ENCODE data around the gene BNIP3.
A peak's percentile ranks its signal among the peaks of the same experiment; 100 is the strongest.

Gene BNIP3

DNA sequence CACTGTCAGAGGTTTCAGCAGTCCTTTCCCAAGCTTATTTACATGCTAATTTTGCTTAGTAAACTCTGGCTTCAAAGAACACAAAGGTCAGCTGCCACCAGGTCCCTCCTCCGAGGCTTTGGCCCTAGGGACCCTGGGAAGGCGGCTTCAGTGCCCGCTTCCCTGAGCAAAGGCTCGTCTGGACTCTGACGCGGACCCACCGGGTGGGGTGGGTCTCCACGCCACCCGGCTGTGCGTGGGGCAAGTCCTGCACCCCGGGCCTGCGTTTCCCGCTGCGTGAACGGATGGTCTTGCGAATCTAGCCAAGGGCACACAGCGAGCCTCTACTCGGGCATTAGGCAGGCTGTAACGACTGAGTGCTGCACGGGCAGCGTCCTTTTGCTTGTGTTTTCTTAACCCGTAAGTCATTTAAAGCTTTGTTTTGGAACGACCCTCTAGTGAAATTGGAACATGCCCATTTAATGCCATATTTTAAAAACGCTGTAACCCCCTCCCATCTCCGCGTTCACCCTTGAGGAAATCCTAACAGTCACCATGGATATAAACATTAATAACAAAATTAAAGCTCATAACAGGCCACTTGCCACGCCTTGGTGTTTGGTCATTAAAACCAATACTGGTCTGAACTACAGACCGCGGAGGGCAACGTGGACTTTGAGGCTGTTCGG is 828 bp downstream of the BNIP3 start:
- Mint-ChIP-seq H3K27me3 (no peaks in the 10 kb centered on the region), H3K36me3 (ENCODE audit: insufficient read depth) (peaks cover 7% of the 10 kb centered on the region), H3K9me3 (no peaks in the 10 kb centered on the region), H3K4me1 (peaks cover 44% of the 10 kb centered on the region), H3K4me3 (peak overlapping the region; percentile 82), H3K27ac (ENCODE audit: low read depth) (no peak overlapping the region)
- DNase-seq (ENCODE audit: low spot score in 2 of 2) (no peak), ATAC-seq (replicated peaks; ENCODE audit: extremely low read depth, poor library complexity, severe bottlenecking) (no peak)

- DNase-seq (ENCODE audit: low spot score in 2 of 2) (no peak), ATAC-seq (replicated peaks; ENCODE audit: extremely low read depth, poor library complexity, severe bottlenecking) (no peak)
- Mint-ChIP-seq H3K36me3 (ENCODE audit: insufficient read depth) (peaks cover 7% of the 10 kb centered on the region), H3K4me1 (peaks cover 50% of the 10 kb centered on the region), H3K27ac (ENCODE audit: low read depth) (no peak overlapping the region), H3K9me3 (no peaks in the 10 kb centered on the region), H3K27me3 (no peaks in the 10 kb centered on the region), H3K4me3 (peak overlapping the region; percentile 47)
These were observed 1.4 kb downstream of the BNIP3 start for GRCh38 chr10:131980321-131980720.

GRCh38 chr10:131979821-131980270 is 1.9 kb downstream of the BNIP3 start:
- Mint-ChIP-seq H3K4me3 (peak overlapping the region; percentile 47), H3K27ac (ENCODE audit: low read depth) (no peak overlapping the region), H3K9me3 (no peaks in the 10 kb centered on the region), H3K4me1 (peaks cover 54% of the 10 kb centered on the region), H3K27me3 (no peaks in the 10 kb centered on the region), H3K36me3 (ENCODE audit: insufficient read depth) (peaks cover 7% of the 10 kb centered on the region)
- DNase-seq (ENCODE audit: low spot score in 2 of 2) = no peak
- no peak for ATAC-seq (replicated peaks; ENCODE audit: extremely low read depth, poor library complexity, severe bottlenecking)

DNA sequence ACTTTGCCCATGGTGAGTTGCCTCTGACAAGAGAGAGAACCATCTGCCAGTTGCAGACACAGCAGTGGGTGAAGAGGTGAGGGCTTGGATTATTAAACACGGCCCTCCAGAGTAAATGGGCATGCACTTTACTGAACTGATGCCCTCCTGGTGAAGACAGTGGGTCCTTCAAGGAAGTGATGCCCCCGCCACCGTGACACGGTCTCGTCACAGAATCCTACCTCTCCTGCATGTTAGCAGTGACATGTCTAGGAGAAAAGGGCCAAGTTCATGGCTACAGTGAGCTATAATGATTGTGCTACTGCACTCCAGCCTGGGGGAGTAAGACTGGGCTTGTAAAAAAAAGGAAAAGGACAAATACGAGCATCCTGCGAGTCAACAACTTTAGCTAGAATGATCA is 2.4 kb downstream of the BNIP3 start:
- Mint-ChIP-seq H3K4me3 (peak overlapping the region; percentile 47), H3K36me3 (ENCODE audit: insufficient read depth) (peaks cover 7% of the 10 kb centered on the region), H3K27ac (ENCODE audit: low read depth) (no peak overlapping the region), H3K9me3 (no peaks in the 10 kb centered on the region), H3K4me1 (peaks cover 58% of the 10 kb centered on the region), H3K27me3 (no peaks in the 10 kb centered on the region)
- no peak for DNase-seq (ENCODE audit: low spot score in 2 of 2)
- no peak for ATAC-seq (replicated peaks; ENCODE audit: extremely low read depth, poor library complexity, severe bottlenecking)

DNA sequence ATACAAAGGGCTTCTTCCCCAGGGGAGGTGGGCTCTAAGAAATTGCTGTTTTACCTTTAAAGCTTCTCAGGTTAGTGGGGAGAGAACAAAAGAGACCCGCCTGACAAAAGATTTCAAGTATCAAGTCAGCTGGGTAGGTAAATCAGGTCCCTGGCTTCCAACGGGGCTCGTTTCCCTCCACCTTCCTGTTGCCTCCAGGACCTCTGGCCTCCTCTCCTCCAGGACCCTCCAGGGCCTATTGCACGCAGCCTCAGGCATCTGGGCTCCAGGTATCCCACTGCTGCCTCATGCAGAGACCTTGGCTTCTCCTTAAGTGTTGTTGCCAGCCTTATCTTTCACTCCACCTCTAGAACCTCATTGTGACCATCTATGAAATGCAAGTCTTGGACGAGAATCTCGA is 2.9 kb downstream of the BNIP3 start:
- no peak overlapping the region for H3K27ac Mint-ChIP-seq (ENCODE audit: low read depth)
- ATAC-seq (replicated peaks; ENCODE audit: extremely low read depth, poor library complexity, severe bottlenecking) (no peak), DNase-seq (ENCODE audit: low spot score in 2 of 2) (no peak)
- no peaks in the 10 kb centered on the region for H3K27me3 Mint-ChIP-seq
- peaks cover 63% of the 10 kb centered on the region for H3K4me1 Mint-ChIP-seq
- no peaks in the 10 kb centered on the region for H3K9me3 Mint-ChIP-seq
- peaks cover 7% of the 10 kb centered on the region for H3K36me3 Mint-ChIP-seq (ENCODE audit: insufficient read depth)
- H3K4me3 Mint-ChIP-seq = no peak overlapping the region

GRCh38 chr10:131978366-131978765 is 3.4 kb downstream of the BNIP3 start:
- Mint-ChIP-seq H3K9me3 (no peaks in the 10 kb centered on the region), H3K4me1 (peaks cover 68% of the 10 kb centered on the region), H3K27ac (ENCODE audit: low read depth) (peak overlapping the region; percentile 77), H3K36me3 (ENCODE audit: insufficient read depth) (peaks cover 7% of the 10 kb centered on the region), H3K4me3 (no peak overlapping the region), H3K27me3 (no peaks in the 10 kb centered on the region)
- no peak for ATAC-seq (replicated peaks; ENCODE audit: extremely low read depth, poor library complexity, severe bottlenecking)
- no peak for DNase-seq (ENCODE audit: low spot score in 2 of 2)

DNA sequence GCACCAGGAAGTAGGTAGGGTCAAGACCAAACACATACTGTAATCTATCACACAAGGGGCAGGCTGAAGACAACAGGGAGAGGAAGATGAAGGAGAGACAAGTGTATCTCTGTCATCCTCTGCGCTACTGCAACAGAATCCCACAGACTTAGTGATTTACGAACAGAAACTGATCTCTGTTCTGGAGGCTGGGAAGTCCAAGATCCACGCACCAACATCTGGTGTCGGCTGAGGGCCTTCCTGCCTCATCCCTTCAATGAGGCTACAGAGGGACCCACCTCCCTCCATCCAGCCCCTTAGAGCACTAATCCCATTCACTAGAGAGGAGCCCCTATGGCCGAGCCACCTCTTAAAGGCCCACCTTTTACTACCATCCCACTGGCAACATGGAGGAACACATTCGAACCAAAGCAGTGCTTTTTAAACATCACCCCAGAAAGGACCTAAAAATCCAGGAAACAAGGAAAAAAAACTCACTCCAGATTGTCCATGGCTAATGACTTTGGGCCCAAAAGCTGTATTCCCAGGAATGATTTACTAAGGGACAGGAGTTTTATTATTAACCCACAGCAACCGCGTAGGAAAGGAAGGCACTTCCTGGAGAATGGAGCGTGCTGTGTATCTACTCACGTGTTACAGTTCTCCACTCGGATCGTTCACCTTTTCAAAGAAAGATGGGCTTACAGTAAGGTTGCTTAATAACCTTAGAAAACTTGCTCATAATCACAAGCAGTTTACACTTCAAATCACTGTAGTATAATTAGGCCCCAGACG is 4.2 kb downstream of the BNIP3 start:
- DNase-seq (ENCODE audit: low spot score in 2 of 2) = no peak
- no peak overlapping the region for H3K4me3 Mint-ChIP-seq
- ATAC-seq (replicated peaks; ENCODE audit: extremely low read depth, poor library complexity, severe bottlenecking) = no peak
- peak overlapping the region; percentile 77 for H3K27ac Mint-ChIP-seq (ENCODE audit: low read depth)
- no peaks in the 10 kb centered on the region for H3K9me3 Mint-ChIP-seq
- H3K36me3 Mint-ChIP-seq (ENCODE audit: insufficient read depth) = peaks cover 8% of the 10 kb centered on the region
- peaks cover 76% of the 10 kb centered on the region for H3K4me1 Mint-ChIP-seq
- no peaks in the 10 kb centered on the region for H3K27me3 Mint-ChIP-seq

DNA sequence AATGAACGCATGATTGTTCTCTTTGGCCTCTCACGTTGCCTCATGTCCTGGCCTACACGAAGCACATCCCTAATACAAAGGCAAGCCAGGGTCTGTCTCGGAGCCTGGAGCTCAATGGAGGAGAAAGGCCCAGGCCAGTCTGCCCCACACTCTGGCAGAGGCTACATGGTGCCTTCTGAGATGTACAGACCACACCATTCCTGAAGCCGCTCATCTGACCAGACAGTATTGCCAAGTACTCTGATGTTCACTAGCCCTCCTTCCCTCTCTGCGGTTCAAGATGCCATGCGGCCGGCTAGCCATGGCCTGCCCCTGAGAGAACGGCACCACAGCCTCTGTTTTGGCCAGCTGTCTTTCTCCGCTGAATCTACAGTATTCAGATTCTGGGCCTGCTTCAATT is 5.9 kb downstream of the BNIP3 start:
- no peak for DNase-seq (ENCODE audit: low spot score in 2 of 2)
- Mint-ChIP-seq H3K9me3 (no peaks in the 10 kb centered on the region), H3K27ac (ENCODE audit: low read depth) (no peak overlapping the region), H3K4me1 (peaks cover 74% of the 10 kb centered on the region), H3K36me3 (ENCODE audit: insufficient read depth) (peaks cover 3% of the 10 kb centered on the region), H3K27me3 (no peaks in the 10 kb centered on the region), H3K4me3 (no peak overlapping the region)
- no peak for ATAC-seq (replicated peaks; ENCODE audit: extremely low read depth, poor library complexity, severe bottlenecking)

- Mint-ChIP-seq H3K4me3 (peak overlapping the region; percentile 28), H3K27ac (ENCODE audit: low read depth) (no peak overlapping the region), H3K9me3 (no peaks in the 10 kb centered on the region), H3K27me3 (no peaks in the 10 kb centered on the region), H3K36me3 (ENCODE audit: insufficient read depth) (peaks cover 6% of the 10 kb centered on the region), H3K4me1 (peaks cover 71% of the 10 kb centered on the region)
- DNase-seq (ENCODE audit: low spot score in 2 of 2) = no peak
- no peak for ATAC-seq (replicated peaks; ENCODE audit: extremely low read depth, poor library complexity, severe bottlenecking)
These were observed 6.7 kb downstream of the BNIP3 start for GRCh38 chr10:131975003-131975402.

DNA sequence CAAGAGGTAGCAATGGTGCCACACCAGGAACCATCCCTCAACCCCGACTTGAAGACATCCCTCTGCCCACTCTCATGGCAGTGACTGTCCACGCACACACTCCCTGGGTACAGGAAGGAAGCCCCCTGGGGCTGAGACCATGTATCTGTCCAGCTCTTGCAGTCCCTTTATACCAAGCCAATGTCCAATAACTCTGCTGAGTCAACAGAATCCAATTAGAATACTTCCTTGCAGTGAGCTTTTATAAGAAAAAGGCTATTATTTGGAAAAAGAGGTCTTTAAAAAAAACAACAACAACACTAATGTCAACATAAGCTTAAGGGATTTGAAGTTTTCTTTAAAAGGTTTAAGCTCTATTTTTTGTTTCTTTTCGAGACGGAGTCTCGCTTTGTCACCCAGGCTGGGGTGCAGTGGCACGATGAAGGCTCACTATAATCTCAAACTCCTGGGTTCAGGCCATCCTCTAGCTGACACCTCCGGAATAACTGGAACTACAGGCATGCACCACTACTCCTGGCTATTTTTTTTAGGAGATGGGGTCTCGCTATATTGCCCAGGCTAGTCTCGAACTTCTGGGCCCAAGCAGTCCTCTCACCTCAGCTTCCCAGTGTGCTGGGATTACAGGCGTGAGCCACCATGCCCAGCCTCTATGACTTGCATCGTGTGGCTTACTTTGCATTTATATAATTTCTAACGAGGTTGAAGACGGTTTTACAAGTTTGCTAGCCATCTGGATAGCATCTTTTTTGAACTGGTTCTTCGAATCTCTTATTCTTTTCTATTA is 7.5 kb downstream of the BNIP3 start:
- no peak for ATAC-seq (replicated peaks; ENCODE audit: extremely low read depth, poor library complexity, severe bottlenecking)
- H3K27ac Mint-ChIP-seq (ENCODE audit: low read depth) = peak overlapping the region; percentile 64
- H3K4me3 Mint-ChIP-seq = peak overlapping the region; percentile 84
- H3K36me3 Mint-ChIP-seq (ENCODE audit: insufficient read depth) = peaks cover 12% of the 10 kb centered on the region
- no peaks in the 10 kb centered on the region for H3K9me3 Mint-ChIP-seq
- no peaks in the 10 kb centered on the region for H3K27me3 Mint-ChIP-seq
- H3K4me1 Mint-ChIP-seq = peaks cover 63% of the 10 kb centered on the region
- DNase-seq (ENCODE audit: low spot score in 2 of 2) = no peak

DNA sequence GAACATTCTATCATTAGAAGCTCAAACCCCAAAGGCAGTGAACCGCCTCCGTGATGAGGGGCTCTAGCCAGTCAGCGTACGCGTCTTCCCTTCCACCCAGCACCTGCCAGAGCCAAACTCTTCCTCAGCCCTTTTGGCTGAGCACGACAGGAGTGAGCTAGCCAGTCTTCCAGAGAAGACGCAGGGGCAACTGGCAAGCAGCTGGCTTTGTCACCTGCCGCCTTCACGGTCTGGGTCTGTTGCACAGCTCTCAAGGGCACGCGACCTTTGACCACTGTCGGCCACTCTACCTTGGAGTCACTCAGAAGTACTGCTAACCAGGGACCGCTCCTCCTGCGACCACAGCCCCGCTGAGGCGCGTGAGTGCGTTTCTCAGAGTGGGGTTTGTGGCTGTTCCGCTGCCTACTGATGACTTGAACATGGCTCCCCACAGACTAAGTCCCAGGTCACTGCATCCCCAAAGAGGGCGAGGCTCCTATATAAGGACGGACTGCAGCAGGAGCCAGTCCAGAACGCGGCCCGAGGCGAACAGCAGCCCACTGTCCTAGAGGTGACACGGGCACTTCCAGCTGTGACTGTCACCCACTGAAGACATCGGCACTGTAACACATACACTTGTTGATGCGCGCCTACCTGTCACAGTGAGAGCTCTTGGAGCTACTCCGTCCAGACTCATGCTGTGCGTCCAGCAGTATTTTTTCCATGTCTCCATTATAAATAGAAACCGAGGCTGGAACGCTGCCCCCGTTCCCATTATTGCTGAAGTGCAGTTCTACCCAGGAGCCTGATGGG is 8.4 kb downstream of the BNIP3 start:
- no peaks in the 10 kb centered on the region for H3K9me3 Mint-ChIP-seq
- DNase-seq (ENCODE audit: low spot score in 2 of 2) (no peak), ATAC-seq (replicated peaks; ENCODE audit: extremely low read depth, poor library complexity, severe bottlenecking) (peak; percentile 20)
- H3K36me3 Mint-ChIP-seq (ENCODE audit: insufficient read depth) = peaks cover 18% of the 10 kb centered on the region
- H3K27me3 Mint-ChIP-seq = no peaks in the 10 kb centered on the region
- peak overlapping the region; percentile 84 for H3K4me3 Mint-ChIP-seq
- H3K4me1 Mint-ChIP-seq = peaks cover 57% of the 10 kb centered on the region
- peak overlapping the region; percentile 70 for H3K27ac Mint-ChIP-seq (ENCODE audit: low read depth)

DNA sequence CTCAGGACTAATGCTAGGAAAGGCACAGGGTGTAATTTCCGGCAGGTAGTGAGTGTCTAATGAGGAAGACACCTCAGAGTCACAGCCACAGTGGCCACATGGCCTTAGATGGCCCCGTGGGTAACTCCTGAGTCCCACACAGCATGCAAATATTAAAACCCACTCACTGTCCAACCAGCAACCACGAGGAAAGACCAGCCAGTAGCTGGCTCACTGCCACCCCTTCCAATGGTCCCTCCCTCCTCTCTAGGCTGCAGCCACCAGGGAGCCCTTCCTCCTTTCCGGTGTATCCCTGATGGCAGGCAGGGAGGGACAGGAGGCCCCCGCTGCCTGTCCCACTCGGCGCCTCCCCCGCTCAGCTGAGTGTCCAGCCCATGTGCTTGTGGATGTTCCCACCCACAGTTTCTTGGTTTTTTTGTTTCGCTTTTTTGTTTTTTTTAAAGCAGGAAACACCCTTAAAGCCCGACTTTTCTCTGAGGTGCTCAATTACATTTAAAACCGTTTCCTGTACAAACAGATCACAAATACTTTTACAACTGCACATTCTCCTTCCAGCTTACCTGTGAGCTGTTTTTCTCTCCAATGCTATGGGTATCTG is 9.2 kb downstream of the BNIP3 start:
- Mint-ChIP-seq H3K27ac (ENCODE audit: low read depth) (peak overlapping the region; percentile 70), H3K4me1 (peaks cover 50% of the 10 kb centered on the region), H3K9me3 (no peaks in the 10 kb centered on the region), H3K36me3 (ENCODE audit: insufficient read depth) (peaks cover 18% of the 10 kb centered on the region), H3K4me3 (peak overlapping the region; percentile 84), H3K27me3 (no peaks in the 10 kb centered on the region)
- DNase-seq (ENCODE audit: low spot score in 2 of 2) = no peak
- ATAC-seq (replicated peaks; ENCODE audit: extremely low read depth, poor library complexity, severe bottlenecking) = peak; percentile 74
